Breast epithelium (tissue), 4 donors: Measurements from ENCODE around the gene DACT2. TPM values are rescaled to one million over a fixed set of nuclear protein-coding genes. Genes with fewer than 3 reads are reported as not detected.

ENCODE experiments used
- DNase-seq, 2 donors: peaks; one replicate each; pipeline ENCODE4 v3.0.0-alpha.2; 2019; ENCODE audit warnings: low spot score in 2 of 2
- H3K27ac ChIP-seq, 2 donors: fragments of 200-600 bp; sonication (generic) in 1 of 2; one replicate each; pipeline ENCODE4 v1.5.1; 2016 to 2019; ENCODE audit warnings: mild to moderate bottlenecking in 1 of 2
- H3K27me3 ChIP-seq, 2 donors: fragments of 200-600 bp; sonication (generic) in 1 of 2; one replicate each; pipeline versions ENCODE4 v1.5.1 to v1.6.0; 2017 to 2019; ENCODE audit warnings: control low read depth in 1 of 2, mild to moderate bottlenecking in 1 of 2
- H3K36me3 ChIP-seq: fragments of 200-600 bp; one replicate; pipeline ENCODE4 v1.5.1; 2019
- H3K4me1 ChIP-seq, 2 donors: fragments of 200-600 bp; sonication (generic); one replicate each; pipeline ENCODE4 v1.5.1; 2016 to 2019; ENCODE audit warnings: control low read depth in 1 of 2
- H3K4me3 ChIP-seq, 3 donors: fragments of 200-600 bp; sonication (generic); 1 replicate in 2 of 3; 2 replicates in 1 of 3; pipeline ENCODE4 v1.5.1; 2016 to 2019; ENCODE audit warnings: mild to moderate bottlenecking in 3 of 3, moderate library complexity in 2 of 3
- H3K9me3 ChIP-seq, 2 donors: fragments of 200-600 bp; sonication (generic) in 1 of 2; one replicate each; pipeline ENCODE4 v1.5.1; 2016 to 2019; ENCODE audit warnings: control low read depth in 1 of 2
- CTCF ChIP-seq, 3 donors: fragments of 450-650 bp; IDR thresholded peaks; one replicate each; pipeline ENCODE4 v1.5.1; 2016 to 2017; ENCODE audit warnings: antibody characterized with exemption in 3 of 3, mild to moderate bottlenecking in 3 of 3, moderate library complexity in 3 of 3
- POLR2A ChIP-seq: fragments of 450-650 bp; IDR thresholded peaks from one replicate; pipeline ENCODE4 v1.6.1; 2016; ENCODE audit warnings: antibody characterized with exemption, mild to moderate bottlenecking, moderate library complexity
- POLR2AphosphoS5 ChIP-seq, 3 donors: sonication (generic); formaldehyde crosslinking; IDR thresholded peaks; one replicate each; pipeline ENCODE4 v1.6.1; 2017; ENCODE audit warnings: antibody characterized with exemption in 3 of 3
- intact Hi-C: fragments of 100-400 bp; cut with DNase I; formaldehyde crosslinking; loops from one replicate; pipeline ENCODE4 v1.15.1; 2023; ENCODE audit warnings: low total_unique reads
- total RNA-seq, 3 donors: library from RNA; depleted of rRNA; stranded (reverse); fragments of >200 nt; gene quantifications; one replicate each; pipeline ENCODE4 v1.1.0, GENCODE V29; 2016

The DACT2 gene
- total RNA-seq, 3 donors from 2014 or later, result 0.32 to 1.0 TPM; not detected in 1

GRCh38 chr6:168308390-168309144, 11.0 kb downstream of the DACT2 start:
- no peak overlapping the region for H3K4me3 ChIP-seq
- H3K27me3 ChIP-seq, result no peaks in the 10 kb centered on the region
- no peak overlapping the region for H3K27ac ChIP-seq
- H3K4me1 ChIP-seq, result no peaks in the 10 kb centered on the region
- no peaks in the 10 kb centered on the region for H3K36me3 ChIP-seq
- TF ChIP-seq POLR2A (no peak), POLR2AphosphoS5 (IDR thresholded peaks at IDR 0.05) (no peak), CTCF (IDR thresholded peaks at IDR 0.05) (no peak)
- no peak for DNase-seq
- intact Hi-C loops, result no loop called here
- H3K9me3 ChIP-seq, result no peaks in the 10 kb centered on the region

DNA sequence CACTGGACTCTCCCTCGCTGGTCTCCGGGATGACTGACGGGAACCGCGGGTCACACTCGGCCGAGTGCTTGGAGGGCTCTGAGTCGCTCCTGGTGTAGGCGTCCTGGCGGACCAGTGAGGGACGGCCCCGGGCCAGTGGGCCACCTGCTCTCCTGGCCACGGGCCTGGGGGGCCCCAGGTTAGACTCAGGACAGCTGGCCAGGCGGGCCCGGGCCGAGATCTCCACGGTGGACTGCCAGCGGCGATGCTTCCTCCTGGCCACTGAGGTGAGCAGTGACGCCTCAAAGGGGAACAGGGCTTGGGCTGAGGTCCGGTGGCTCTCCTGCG, 11.9 kb downstream of the DACT2 start:
- TF ChIP-seq POLR2A (no peak), POLR2AphosphoS5 (IDR thresholded peaks at IDR 0.05) (no peak), CTCF (IDR thresholded peaks at IDR 0.05) (no peak)
- H3K4me1 ChIP-seq, result no peaks in the 10 kb centered on the region
- no peaks in the 10 kb centered on the region for H3K9me3 ChIP-seq
- no peaks in the 10 kb centered on the region for H3K27me3 ChIP-seq
- H3K27ac ChIP-seq, result no peak overlapping the region
- intact Hi-C loops, result no loop called here
- no peaks in the 10 kb centered on the region for H3K36me3 ChIP-seq
- no peak overlapping the region for H3K4me3 ChIP-seq
- no peak for DNase-seq

DNA sequence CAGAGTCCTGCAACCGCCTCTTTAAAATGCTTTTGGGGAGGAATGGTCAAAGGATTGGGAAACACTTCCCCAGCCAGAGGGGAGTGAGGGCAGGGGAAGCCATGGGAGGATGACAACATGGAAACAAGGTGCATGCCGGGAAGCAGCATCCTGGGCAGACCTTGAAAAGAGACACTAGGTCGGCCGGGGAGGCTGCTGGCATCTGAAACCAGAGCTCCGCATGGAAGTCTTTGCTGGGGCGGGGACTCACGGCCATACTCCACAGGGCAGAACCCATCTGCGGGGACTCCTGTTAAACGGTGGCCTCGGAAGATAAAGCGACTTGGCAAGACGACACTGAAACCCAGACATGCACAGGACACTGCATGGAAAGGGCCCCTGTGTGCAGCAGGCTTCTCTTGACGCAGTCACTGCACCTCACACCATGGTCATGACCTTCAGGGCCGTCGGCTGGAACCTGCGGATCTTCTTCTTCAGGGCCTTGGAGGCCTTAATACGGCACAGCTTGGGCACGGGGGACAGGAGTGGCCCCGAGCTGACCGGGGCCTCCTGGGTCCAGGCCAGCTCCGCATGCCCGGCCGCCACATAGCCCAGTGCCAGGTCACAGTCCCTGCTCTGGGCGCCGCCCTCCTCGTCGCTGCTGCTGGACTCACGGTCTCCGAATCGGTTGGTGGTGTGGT, 12.4 kb downstream of the DACT2 start:
- Histone ChIP-seq H3K36me3 (no peaks in the 10 kb centered on the region), H3K27me3 (no peaks in the 10 kb centered on the region), H3K27ac (no peak overlapping the region), H3K4me3 (no peak overlapping the region), H3K9me3 (no peaks in the 10 kb centered on the region), H3K4me1 (no peaks in the 10 kb centered on the region)
- no peak for DNase-seq
- no peak for TF ChIP-seq POLR2AphosphoS5 (IDR thresholded peaks at IDR 0.05)
- TF ChIP-seq POLR2A, result no peak
- TF ChIP-seq CTCF (IDR thresholded peaks at IDR 0.05), result no peak
- intact Hi-C loops, result no loop called here

DNA sequence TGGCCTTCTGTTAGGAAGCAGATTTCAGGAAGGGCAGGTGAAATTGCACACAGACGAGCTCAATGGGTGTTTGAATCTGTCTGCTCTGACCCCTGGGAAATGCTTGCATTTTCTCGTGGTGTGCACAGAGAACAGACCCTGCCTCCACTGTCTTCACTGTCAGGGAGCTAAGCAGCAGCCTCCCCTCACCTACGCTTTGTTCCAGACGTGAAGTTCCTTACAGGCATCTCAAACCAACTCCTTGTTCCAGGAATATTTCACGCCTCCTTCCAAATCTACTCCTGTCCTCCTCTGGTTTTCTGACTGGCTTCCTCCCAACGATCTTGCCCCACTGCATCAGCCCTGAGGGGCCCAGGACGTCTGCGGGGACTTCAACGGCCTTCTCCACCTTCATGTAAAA, 13.7 kb downstream of the DACT2 start:
- no peaks in the 10 kb centered on the region for H3K27me3 ChIP-seq
- DNase-seq, result no peak
- no peaks in the 10 kb centered on the region for H3K4me1 ChIP-seq
- H3K27ac ChIP-seq, result no peak overlapping the region
- TF ChIP-seq POLR2AphosphoS5 (IDR thresholded peaks at IDR 0.05) (no peak), POLR2A (no peak), CTCF (IDR thresholded peaks at IDR 0.05) (no peak)
- H3K4me3 ChIP-seq, result no peak overlapping the region
- H3K36me3 ChIP-seq, result no peaks in the 10 kb centered on the region
- intact Hi-C loops, result no loop called here
- H3K9me3 ChIP-seq, result no peaks in the 10 kb centered on the region

DNA sequence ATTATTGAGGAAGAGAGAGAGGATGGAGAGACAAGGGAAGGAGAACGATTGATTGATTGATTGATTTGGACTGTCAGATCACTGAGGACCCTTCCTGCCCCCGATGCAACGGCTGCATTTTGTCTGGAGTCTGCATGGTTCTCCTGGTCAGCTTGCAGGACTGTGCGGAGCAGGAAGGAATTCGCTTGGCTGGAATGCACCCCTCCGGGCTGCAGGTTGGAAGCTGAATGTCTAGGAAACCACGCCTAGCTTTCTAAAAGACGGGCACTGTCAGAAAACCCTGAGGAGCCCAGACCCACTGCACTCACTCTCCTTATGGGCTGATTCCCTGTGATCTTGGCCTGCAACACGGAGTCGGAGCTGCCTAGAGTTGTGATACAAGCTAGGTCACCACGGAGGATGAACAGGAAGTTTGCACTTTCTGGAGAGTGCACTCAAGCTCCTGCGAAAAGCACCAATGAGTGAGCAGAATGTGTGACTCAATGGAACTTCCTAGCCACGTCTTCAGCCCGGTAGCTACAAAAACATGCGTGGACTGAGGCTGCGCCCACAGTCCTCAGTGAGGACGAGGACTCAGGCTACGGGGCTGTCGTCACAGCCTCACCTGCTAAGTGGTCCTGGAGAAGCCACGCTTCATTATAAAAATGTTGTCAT, 14.4 kb downstream of the DACT2 start:
- H3K9me3 ChIP-seq, result no peaks in the 10 kb centered on the region
- H3K4me1 ChIP-seq, result no peaks in the 10 kb centered on the region
- no peak overlapping the region for H3K4me3 ChIP-seq
- no peak for DNase-seq
- intact Hi-C loops, result no loop called here
- no peaks in the 10 kb centered on the region for H3K27me3 ChIP-seq
- H3K27ac ChIP-seq, result no peak overlapping the region
- TF ChIP-seq POLR2A, result no peak
- no peak for TF ChIP-seq POLR2AphosphoS5 (IDR thresholded peaks at IDR 0.05)
- no peaks in the 10 kb centered on the region for H3K36me3 ChIP-seq
